DMS53 (cell line): ENCODE data around the gene PRDM11.

Experiments
- DNase-seq: peaks from one replicate; lab custom pipeline; 2025; lab: John Stamatoyannopoulos, UW

PRDM11 gene

DNA sequence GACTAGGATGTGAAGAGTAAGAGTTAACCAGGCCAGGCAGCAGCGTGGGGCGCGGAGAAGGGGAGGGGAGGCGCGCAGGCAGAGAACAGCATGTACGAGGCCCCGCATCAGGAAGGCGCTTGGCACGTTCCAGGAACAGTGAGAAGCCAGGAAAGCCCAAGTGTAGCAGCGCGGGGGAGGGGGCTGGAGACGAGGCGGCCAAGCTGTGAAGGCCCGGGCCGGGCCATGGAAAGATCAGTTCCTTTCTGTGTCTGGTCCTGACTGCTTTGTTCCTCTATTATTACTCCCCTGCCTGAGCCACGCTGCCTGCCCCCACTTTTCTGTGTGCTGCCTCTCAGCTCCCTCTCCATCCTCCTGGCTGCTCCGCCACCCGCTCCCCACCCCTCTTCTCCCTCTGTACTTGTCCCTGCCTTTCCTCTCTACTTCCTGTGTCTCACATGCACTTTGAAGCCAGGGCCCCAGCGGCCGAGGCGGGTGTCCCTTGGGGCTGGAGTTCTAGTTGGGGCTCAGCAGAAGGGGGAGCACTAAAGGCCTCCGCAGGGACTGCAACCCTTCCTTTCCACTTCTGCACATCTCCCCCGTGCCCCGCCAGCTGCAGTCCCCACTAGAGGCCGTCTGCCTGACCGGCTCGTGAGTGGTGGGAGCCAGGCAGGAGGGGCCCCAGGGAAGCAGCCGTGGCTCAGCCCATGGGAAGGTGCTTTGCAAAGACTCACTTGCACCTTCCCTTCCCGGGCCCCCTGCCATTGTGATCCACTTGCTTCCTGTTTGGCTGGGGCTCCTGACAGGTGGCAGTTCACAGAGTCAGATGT is 63.7 kb downstream of the PRDM11 start:
- DNase-seq: no peak

DNA sequence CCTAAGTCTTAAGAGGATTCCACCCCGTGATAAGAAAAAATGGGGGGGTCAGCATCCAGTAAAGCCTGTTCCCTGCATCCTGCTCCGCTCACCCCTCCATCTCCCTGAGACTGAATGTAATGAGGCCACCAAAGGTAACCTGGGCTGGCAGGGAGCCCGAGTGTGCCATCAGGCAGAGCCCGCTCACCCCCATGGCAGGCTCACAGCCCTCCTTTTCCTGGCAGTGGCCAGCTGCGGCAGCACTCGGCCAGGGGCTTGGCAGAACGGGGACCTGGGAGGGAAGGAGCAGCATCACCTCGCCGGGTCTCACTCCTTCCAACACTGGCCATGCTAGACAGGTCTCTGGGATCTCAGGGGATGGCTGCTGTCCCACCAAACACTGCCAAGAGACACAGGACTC is 64.4 kb downstream of the PRDM11 start:
- DNase-seq: no peak

DNA sequence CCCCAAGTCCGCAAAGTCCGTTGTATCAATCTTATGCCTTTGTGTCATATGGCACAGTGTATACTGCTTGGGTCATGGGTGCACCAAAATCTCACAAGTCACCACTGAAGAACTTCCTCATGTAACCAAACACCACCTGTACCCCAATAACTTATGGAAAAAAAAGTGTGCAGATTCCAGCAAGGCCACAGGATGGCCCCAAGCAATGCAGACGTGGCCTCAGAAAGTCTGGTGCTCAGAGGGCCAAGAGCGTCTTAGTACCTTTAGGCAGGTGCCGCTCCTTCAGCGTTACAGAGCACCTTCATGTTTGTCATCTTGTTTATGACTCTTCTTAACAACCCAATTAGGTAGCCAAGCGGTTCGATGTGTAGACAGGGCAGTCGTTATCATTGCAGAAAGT is 65.3 kb downstream of the PRDM11 start:
- DNase-seq: peak; percentile 16

DNA sequence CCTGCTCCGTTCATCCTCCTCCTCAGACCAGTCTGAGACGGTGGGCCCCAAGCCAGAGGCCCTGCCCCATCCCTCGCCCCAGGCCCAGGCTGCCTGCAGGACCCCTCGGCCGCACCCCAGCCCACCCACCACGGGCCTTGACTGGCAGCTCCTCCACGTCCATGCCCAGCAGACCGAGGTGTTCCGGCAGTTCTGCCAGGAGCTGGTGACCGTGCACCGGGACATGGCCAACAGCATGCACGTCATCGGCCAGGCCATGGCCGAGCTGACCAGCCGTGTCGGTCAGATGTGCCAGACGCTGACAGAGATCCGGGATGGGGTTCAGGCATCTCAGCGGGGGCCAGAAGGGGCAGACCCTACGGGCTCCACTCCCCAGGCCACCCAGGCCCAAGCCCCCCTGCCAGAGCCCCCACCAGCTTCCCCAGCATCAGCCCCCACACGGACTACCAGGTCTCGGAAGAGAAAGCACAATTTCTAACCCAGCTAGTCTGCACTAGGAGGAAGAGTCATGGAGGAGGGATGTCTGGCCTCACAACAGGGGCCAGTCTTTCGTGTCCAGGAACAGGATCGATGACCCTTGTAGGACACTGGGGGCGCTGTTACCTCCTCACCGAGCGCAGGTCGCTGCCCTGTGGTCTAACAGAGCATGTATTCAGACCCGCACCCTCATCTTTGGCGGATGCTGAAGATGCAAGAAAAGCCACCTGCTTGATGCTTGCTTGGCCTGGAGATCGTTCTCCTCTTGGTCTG is 66.3 kb downstream of the PRDM11 start:
- DNase-seq: peak; percentile 7

DNA sequence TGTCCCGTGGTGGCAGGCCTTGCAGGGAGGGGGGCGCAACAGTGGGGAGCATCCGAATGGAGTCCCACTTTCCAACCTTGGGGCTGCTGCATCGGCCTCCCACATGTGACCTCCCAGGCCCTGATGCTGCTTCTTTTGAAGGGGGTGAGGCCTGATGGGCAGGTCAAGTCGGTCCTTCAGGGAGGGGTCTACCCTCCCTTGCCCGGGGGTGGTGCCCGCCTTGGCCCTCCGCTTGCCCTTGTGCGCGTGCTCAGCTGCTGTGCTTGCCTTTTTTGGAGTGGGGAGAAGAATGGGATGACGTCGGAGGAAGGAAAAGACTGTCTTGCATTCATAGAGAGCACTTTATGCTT is 66.9 kb downstream of the PRDM11 start:
- no peak for DNase-seq

DNA sequence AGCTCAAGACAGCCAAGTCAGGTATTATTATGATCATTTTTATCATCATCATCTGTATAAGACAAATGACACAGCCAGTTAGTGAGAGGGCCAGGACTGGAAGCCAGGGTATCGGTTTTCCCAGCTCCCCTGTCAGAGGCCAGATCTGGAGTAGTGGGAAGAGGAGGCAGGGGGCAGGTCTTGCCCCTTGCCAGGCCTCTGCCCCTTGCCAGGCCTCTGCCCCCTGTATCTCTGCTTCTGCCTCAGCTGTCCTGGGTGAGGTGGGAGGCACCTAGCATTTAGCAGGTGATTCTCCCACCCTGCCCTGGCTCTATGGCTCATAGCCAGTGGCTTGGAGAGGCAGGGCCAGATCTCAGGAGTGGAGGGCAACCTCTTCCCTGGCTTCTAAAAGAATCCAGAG is 67.3 kb downstream of the PRDM11 start:
- no peak for DNase-seq

DNA sequence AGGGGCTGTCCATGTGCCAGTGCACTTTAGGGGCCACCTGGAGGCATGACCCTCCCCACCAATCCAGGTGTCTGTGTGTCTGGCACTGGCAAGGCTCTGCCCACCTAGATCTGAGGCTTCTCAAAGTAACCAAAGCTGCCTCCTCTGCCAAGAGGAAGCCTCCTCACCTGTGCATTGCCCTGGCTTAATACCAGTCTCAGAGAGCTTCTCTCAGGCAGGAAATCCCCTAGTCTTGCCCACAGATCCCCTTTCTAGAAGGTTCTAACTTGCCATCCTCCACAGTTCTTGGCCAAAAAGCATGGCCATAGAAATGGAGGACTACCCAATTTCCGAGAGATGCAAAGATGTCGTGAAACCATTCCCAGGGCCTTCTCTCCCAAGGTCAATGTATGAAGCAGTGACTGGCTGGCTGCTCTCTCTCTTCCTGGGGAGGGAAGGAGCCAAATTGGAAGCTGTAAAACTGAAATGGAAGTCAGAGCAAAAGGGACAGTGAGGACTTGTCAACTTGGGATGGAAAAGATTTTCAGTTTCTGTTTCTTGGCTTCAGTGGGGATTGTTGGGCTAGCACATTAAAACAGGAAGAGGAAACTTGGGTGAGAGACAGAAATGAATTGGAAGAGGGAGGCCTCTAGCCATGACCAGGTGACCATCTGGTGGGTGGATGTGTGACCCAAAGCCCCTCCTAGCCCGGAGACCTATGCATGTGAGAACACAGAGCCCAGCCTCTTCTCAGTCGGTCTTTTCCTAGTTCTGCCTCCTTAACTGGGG is 68.8 kb downstream of the PRDM11 start:
- DNase-seq: no peak

DNA sequence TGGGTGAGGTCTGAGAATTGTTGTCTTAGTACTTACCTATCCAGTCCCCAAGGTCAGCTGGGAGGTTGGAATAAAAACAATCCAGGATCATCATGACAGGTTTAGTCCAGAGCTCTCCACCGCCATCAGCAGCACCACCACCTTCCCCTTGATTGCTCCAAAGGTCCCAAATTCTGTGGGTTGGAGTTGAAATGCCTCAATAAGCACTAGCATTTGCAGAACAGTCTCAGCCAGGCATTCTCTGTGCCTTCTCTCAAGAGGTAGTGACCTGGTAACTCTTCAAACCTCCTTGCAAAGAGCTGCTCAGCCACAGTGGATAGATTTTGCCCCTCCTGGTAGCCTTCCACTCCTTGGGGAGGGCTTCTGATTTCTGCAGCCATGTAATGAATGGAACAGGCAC is 69.6 kb downstream of the PRDM11 start:
- no peak for DNase-seq

DNA sequence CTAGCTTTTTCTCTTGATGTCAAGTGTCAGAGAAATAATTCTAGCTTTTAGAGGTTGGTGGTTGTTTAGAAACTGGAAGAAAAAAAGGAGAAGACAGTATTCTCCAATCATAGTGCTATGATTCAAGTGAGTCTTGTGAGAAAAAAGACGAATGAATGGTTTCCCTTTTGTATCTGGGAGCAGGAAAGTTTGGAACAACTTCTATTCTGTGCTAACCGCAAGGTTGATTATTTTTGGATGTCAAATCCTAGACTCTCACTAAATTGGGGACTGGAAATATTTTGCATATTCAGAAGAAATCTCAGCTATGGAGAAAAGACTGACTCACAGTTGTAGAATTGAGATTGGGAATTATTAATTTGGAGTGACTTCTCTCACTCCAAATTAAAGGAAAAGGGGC is 70.5 kb downstream of the PRDM11 start:
- DNase-seq: no peak

DNA sequence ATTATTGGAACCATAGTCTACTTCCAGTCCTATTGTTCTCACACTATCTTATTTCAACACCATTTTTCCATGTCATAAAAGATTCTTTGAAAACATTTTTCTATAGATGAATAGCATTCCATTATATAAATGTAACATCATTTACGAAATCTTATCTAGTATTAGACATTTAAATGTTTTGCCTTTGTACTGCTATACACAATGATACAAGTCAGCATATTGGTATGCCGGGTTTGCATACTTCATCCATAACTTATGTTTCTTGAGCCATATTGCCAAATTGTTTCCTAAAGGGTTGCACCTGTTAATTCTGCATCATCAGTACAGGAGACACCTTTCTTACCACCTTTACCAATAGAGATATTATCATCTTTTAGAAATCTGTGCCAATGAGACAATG is 71.6 kb downstream of the PRDM11 start:
- no peak for DNase-seq

DNA sequence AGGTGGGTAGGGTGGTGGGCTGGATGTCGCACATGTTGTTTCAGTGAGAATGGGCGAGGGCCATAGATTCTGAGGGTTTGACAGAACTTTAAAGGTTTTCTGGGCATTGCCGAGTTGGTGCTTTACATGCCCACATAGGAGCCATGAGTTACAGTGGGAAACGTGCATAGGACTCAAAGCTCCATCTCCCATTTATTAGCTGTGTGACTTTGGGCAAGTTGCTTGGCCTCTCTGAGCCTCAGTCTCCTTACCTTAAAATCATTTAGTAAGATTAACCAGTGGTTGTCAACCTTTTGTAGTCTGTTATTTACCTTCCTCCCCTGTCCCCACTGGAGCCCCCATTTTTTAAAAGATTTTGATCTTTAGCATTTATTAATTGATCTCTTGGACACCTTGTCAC is 72.3 kb downstream of the PRDM11 start:
- DNase-seq: no peak

DNA sequence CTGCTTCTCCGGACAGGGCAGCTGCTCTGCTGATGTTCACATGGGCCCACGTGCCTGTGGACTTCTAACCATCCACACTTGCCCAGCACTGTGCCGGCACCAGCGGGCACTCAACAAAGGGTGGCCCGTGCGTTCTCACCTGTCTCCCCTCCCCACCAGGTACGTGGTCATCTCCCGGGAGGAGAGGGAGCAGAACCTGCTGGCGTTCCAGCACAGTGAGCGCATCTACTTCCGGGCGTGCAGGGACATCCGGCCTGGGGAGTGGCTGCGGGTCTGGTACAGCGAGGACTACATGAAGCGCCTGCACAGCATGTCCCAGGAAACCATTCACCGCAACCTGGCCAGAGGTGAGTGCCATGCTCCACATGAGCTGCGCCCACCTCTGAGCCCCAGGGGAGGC is 73.0 kb downstream of the PRDM11 start:
- no peak for DNase-seq

DNA sequence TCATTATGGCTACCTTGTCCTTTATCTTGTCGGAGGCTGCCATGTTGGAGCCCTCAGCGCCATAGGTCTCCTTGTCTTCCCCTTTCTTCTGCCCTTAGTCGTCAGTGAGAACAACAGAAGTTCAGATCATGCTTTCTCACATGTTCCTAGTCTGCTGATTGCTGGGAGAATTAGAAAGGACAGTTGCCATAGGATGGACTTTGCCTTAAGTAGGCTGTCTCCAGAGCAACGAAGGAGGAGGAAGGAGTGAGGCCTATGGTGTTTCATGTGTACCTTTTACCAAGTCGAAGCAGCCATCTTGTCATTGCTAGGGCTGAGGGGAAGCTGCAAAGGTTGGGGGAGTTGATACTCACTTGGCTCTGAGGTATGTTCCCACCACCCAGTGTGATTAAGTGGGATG is 77.1 kb downstream of the PRDM11 start:
- DNase-seq: no peak

DNA sequence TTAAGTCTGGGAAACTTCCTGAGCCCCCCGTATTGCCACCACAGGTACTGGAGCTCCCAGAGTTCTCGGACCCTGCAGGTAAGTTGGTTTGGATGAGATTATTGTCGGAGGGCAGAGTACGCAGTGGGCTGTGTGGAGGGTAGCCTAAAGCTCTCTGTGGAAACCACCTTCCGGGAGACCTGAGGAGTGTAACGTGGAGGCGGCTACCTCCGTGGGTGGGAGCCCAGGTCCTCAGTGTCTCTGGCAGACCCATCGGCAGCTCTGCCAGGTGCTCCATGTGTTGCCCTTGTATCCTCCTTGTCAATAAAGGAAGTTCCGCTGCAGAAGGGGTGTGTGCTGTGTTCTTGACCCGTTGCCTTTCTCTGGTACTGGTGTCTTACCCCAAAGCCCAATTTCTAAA is 78.3 kb downstream of the PRDM11 start:
- DNase-seq: no peak

DNA sequence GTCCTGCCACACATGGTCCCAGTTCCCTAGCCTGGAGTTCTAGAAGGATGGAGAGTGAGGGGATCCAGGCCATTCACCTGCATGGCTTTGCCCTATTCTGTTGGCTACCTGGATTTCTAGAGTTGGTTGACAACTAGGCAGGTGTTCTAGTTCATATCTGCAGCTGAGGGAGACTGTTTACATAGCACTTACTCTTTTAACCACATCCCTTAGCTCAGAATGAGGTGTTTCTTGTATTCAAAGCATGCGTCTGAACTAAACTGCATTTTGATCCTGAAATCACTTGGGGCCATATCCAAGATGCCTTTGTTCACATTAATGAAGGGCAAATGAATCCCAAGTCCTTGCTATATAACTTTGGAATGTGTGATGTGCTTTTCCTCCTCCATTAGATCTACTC is 78.8 kb downstream of the PRDM11 start:
- DNase-seq: peak; percentile 75

DNA sequence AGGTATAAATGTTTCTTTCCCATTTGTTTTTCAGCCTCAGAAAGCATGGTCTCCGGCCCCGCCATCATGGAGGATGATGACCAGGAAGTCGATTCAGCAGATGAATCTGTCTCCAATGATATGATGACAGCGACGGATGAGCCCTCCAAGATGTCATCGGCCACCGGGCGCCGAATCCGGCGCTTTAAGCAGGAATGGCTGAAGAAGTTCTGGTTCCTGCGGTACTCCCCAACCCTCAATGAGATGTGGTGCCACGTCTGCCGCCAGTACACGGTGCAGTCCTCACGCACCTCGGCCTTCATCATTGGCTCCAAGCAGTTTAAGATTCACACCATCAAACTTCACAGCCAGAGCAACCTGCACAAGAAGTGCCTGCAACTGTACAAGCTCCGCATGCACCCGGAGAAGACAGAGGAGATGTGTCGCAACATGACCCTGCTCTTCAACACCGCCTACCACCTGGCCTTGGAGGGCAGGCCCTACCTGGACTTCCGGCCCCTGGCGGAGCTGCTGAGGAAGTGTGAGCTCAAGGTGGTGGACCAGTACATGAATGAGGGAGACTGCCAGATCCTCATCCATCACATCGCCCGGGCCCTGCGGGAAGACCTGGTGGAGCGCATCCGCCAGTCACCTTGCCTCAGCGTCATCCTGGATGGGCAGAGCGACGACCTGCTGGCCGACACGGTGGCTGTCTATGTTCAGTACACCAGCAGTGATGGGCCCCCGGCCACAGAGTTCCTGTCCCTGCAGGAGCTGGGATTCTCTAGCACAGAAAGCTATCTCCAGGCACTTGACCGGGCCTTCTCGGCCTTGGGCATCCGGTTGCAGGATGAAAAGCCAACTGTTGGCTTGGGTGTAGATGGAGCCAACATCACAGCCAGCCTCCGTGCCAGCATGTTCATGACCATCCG is 79.8 kb downstream of the PRDM11 start:
- DNase-seq: no peak

DNA sequence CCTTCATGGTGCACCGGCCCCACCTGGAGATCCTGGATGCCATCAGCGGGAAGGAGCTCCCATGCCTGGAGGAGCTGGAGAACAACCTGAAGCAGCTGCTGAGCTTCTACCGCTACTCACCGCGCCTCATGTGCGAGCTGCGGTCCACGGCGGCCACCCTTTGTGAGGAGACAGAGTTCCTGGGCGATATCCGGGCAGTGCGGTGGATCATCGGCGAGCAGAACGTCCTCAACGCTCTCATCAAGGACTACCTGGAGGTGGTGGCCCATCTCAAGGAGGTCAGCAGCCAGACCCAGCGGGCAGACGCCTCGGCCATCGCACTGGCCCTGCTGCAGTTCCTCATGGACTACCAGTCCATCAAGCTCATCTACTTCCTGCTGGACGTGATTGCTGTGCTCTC is 80.5 kb downstream of the PRDM11 start:
- DNase-seq: no peak

DNA sequence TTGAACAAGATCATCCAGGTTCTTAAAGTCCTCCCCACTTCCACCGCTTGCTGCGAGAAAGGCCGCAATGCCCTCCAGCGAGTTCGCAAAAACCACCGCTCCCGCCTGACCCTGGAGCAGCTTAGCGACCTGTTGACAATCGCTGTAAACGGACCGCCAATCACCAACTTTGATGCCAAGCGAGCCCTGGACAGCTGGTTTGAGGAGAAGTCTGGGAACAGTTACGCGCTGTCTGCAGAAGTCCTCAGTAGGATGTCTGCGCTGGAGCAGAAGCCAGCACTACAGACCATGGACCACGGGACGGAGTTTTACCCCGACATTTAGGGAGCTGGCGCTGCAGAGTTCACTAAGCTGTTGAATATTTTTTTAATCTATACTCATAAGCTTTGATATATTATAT is 81.4 kb downstream of the PRDM11 start:
- no peak for DNase-seq

DNA sequence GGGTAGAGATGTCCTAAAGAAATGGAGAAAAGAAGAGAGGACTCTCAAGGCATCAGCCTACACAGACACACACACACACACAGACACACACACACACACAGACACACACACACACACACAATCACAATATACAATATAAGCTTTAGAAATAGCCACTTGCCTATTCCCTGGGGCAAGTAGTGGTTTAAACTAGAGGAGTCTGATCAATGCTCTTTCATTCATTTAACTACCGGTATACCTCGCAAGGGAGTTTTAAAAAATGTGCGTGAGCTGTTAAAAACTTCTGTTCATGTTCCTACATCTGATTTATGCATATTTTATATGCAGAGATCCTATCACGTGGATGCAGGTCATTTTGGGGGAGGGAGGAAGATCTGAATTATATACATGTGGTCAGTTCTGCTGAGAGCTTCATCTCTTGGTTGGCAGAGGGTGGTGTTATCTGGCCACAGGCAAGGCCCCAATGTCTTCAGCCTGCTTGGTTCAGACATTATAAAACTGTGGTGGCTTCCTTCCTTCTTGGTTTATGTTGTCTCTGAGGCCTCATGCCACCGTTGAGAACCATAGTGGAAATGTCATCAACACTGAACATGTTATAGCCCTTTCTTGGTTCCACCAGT is 83.1 kb downstream of the PRDM11 start:
- DNase-seq: no peak

DNA sequence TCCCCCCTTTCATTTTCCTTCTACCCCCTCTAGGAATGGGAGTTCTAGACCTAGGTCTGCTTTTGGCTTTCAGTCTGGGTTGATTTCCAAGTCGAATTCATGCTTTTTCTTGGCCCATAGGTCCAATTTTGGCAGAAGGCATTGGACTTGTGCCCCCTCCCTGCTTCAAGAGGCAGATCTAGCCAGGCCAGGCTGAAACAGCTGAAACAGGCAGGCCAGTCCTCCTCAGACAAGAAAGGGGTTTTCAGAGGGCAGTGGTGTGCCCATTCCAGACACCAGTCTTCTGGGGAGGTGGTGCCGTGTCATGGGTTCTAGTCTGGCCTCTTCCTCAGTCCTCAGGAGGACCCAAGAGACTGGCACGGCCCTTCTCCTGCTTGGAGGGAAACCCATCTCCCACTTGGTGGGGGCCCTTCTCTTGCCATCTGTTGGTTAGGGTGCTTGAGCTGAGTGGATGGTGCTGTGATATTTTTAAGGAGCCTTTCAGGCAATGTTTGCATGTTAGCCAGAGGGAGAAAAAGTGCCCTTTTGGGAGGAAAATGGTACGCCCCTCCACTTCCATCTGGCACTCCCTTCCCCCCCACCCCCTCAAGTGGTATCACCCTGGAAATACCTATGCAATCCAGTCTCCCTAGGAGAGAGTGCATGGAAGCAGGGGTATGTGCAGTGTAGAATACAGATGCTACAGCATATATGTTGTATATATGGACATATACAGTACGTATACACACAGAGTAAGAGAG is 86.1 kb downstream of the PRDM11 start:
- no peak for DNase-seq
